ENCODE measurements around the gene GDF15. TPM values are rescaled to one million over a fixed set of nuclear protein-coding genes. Genes with fewer than 3 reads are reported as not detected.
A peak's percentile ranks its signal among the peaks of the same experiment; 100 is the strongest.

GDF15 gene
- total RNA-seq, 2 experiments from 2014 or later = not detected

- H3K79me2 ChIP-seq (ENCODE audit: insufficient read depth, low read depth, low read length) = peaks cover 19% of the 10 kb centered on the region; the same call in 1 of the 2 replicates
- BruUV-seq (replicated peaks) = no TSS peak
- peak overlapping the region; percentile 33 for H3K27ac ChIP-seq (ENCODE audit: low read depth, low read length, poor library complexity, severe bottlenecking)
- intact Hi-C loops (cut with micrococcal nuclease; ENCODE audit: unreplicated experiment) = loop anchor here (10.0 kb wide), 1 partner anchor 415 kb away; the partner anchor contains the start of gene UPF1
- H2AFZ ChIP-seq (ENCODE audit: low read length) = no peak overlapping the region
- H3K4me2 ChIP-seq (ENCODE audit: low read length) = peak overlapping the region; percentile 71
- H3K36me3 ChIP-seq (ENCODE audit: insufficient read depth, low read length) = no peaks in the 10 kb centered on the region
- H3K4me1 ChIP-seq (ENCODE audit: insufficient read depth, low read length, poor library complexity, severe bottlenecking) = peaks cover 87% of the 10 kb centered on the region
- peak overlapping the region; percentile 76 for H3K4me3 ChIP-seq (ENCODE audit: low read depth, low read length, poor library complexity, severe bottlenecking)
- H4K20me1 ChIP-seq (ENCODE audit: insufficient read depth, low read length) = no peaks in the 10 kb centered on the region
- TF ChIP-seq EZH2phosphoT487 (IDR thresholded peaks at IDR 0.05; ENCODE audit: borderline replicate concordance, low read depth, low read length) = no peak
- TF ChIP-seq, protein P1, sequence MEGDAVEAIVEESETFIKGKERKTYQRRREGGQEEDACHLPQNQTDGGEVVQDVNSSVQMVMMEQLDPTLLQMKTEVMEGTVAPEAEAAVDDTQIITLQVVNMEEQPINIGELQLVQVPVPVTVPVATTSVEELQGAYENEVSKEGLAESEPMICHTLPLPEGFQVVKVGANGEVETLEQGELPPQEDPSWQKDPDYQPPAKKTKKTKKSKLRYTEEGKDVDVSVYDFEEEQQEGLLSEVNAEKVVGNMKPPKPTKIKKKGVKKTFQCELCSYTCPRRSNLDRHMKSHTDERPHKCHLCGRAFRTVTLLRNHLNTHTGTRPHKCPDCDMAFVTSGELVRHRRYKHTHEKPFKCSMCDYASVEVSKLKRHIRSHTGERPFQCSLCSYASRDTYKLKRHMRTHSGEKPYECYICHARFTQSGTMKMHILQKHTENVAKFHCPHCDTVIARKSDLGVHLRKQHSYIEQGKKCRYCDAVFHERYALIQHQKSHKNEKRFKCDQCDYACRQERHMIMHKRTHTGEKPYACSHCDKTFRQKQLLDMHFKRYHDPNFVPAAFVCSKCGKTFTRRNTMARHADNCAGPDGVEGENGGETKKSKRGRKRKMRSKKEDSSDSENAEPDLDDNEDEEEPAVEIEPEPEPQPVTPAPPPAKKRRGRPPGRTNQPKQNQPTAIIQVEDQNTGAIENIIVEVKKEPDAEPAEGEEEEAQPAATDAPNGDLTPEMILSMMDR (conservative IDR thresholded peaks at IDR 0.05; ENCODE audit: low read length) = no peak
- ChIA-PET POLR2A (interaction anchor here (0.6 to 1.9 kb wide), 2 partner anchors 9 to 139 kb away, joined by 3 to 8 read pairs; partner anchors contain the start of gene JUND), CTCF (ENCODE audit: unreplicated experiment) (interaction anchor here (0.8 kb wide), 1 partner anchor 22 kb away, joined by 3 read pairs; no protein-coding TSS in a partner anchor)
- DNase-seq (ENCODE audit: low spot score) = peak; percentile 77
- no peaks in the 10 kb centered on the region for H3K9me3 ChIP-seq (ENCODE audit: low read length)
- no peaks in the 10 kb centered on the region for H3K9me2 ChIP-seq (ENCODE audit: insufficient read depth, low read length)
Observed at GRCh38 chr19:18419699-18420460, 33.9 kb downstream of the GDF15 start.

DNA sequence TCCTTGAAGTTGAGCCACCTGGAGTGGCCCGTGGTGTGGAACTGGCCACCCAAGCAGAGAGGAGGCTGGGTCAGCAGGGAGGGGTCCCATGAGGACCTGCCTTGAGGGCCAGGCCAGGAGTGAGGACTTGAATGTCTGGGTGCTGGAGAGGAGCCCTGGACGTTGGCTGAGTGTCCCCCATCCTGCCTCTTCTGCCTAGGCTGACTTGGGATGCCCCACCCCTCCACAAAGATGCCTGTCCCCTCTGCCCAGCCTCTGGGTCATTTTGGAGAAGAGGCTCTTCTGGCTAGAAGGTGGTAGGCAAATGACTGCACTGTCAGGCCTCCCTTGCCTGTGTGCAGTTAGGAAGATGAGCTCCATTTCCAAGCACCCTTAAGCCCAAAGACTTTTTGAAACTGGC, 35.0 kb downstream of the GDF15 start:
- Histone ChIP-seq H3K79me2 (ENCODE audit: insufficient read depth, low read depth, low read length) (peaks cover 19% of the 10 kb centered on the region; the same call in 1 of the 2 replicates), H3K36me3 (ENCODE audit: insufficient read depth, low read length) (no peaks in the 10 kb centered on the region), H3K4me2 (ENCODE audit: low read length) (peak overlapping the region; percentile 71), H3K4me1 (ENCODE audit: insufficient read depth, low read length, poor library complexity, severe bottlenecking) (peaks cover 88% of the 10 kb centered on the region), H4K20me1 (ENCODE audit: insufficient read depth, low read length) (no peaks in the 10 kb centered on the region; the same call in 1 of the 2 replicates), H3K9me3 (ENCODE audit: low read length) (no peaks in the 10 kb centered on the region), H3K4me3 (ENCODE audit: low read depth, low read length, poor library complexity, severe bottlenecking) (peak overlapping the region; percentile 76), H3K9me2 (ENCODE audit: insufficient read depth, low read length) (no peaks in the 10 kb centered on the region), H3K27ac (ENCODE audit: low read depth, low read length, poor library complexity, severe bottlenecking) (peak overlapping the region; percentile 56), H2AFZ (ENCODE audit: low read length) (no peak overlapping the region)
- no peak for DNase-seq (ENCODE audit: low spot score)
- TF ChIP-seq, protein P1 (conservative IDR thresholded peaks at IDR 0.05; ENCODE audit: low read length) = no peak
- TF ChIP-seq EZH2phosphoT487 (IDR thresholded peaks at IDR 0.05; ENCODE audit: borderline replicate concordance, low read depth, low read length) = no peak
- no TSS peak for BruUV-seq (replicated peaks)
- intact Hi-C loops (cut with micrococcal nuclease; ENCODE audit: unreplicated experiment) = loop anchor here (10.0 kb wide), 1 partner anchor 414 kb away; the partner anchor contains the start of gene UPF1
- ChIA-PET POLR2A (interaction anchor here (1.2 to 1.9 kb wide), 2 partner anchors 11 to 140 kb away, joined by 4 to 8 read pairs; partner anchors contain the start of gene JUND), CTCF (ENCODE audit: unreplicated experiment) (no interaction called here)

Data from OCI-LY7 (cell line).